DND-41 (cell line): ENCODE data around the gene PTGIR.

Source experiments
- CTCF ChIP-seq: IDR thresholded peaks from 2 replicates; pipeline ENCODE4 v1.5.1; 2012; ENCODE audit warnings: borderline replicate concordance, low read length, moderate library complexity, mild to moderate bottlenecking; ENCODE audit not compliant: poor library complexity, severe bottlenecking; ENCODE audit errors: extremely low read depth
- EZH2 ChIP-seq: IDR thresholded peaks from 3 replicates; pipeline ENCODE4 v1.6.1; 2012; ENCODE audit warnings: borderline replicate concordance, low read depth, mild to moderate bottlenecking, moderate library complexity, low read length, inconsistent platforms; ENCODE audit not compliant: severe bottlenecking

DNA sequence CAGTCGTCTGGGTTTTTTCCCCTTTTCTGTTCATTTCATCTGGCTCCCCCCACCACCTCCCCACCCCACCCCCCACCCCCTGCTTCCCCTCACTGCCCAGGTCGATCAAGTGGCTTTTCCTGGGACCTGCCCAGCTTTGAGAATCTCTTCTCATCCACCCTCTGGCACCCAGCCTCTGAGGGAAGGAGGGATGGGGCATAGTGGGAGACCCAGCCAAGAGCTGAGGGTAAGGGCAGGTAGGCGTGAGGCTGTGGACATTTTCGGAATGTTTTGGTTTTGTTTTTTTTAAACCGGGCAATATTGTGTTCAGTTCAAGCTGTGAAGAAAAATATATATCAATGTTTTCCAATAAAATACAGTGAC is 14.5 kb downstream of the PTGIR start:
- TF ChIP-seq CTCF = no peak
- TF ChIP-seq EZH2 = no peak
